Occipital lobe (tissue), 2 donors: ENCODE measurements around the gene WWP2. TPM values are rescaled to one million over a fixed set of nuclear protein-coding genes. Genes with fewer than 3 reads are reported as not detected.
A peak's percentile ranks its signal among the peaks of the same experiment; 100 is the strongest.

ENCODE experiments used
- DNase-seq: peaks from one replicate; lab custom pipeline; 2025; lab: John Stamatoyannopoulos, UW
- total RNA-seq: library from RNA; depleted of rRNA; stranded (reverse); fragments of >200 nt; gene quantifications from one replicate; pipeline ENCODE4 v1.2.3, GENCODE V29; 2014

The WWP2 gene
- total RNA-seq, 1 donor from 2014 or later = 15.9 TPM

- DNase-seq = no peak
These were observed 127.3 kb downstream of the WWP2 start for GRCh38 chr16:69889295-69889964.

GRCh38 chr16:69890114-69890891 lies 128.2 kb downstream of the WWP2 start:
- peak; percentile 83 for DNase-seq

- no peak for DNase-seq
These were observed 128.8 kb downstream of the WWP2 start for GRCh38 chr16:69890892-69891282.

GRCh38 chr16:69892378-69892777 lies 130.2 kb downstream of the WWP2 start:
- DNase-seq = no peak

GRCh38 chr16:69893106-69893505 lies 131.0 kb downstream of the WWP2 start:
- no peak for DNase-seq

- peak; percentile 62 for DNase-seq
These were observed 132.5 kb downstream of the WWP2 start for GRCh38 chr16:69894676-69895075.

GRCh38 chr16:69903865-69904415 lies 141.8 kb downstream of the WWP2 start:
- DNase-seq = no peak

GRCh38 chr16:69904495-69905170 lies 142.5 kb downstream of the WWP2 start:
- DNase-seq = no peak

GRCh38 chr16:69905171-69905555 lies 143.0 kb downstream of the WWP2 start:
- DNase-seq = no peak

- no peak for DNase-seq
These were observed 144.8 kb downstream of the WWP2 start for GRCh38 chr16:69906838-69907401.

GRCh38 chr16:69909043-69909442 lies 146.9 kb downstream of the WWP2 start:
- DNase-seq = no peak

- DNase-seq = no peak
These were observed 147.6 kb downstream of the WWP2 start for GRCh38 chr16:69909760-69910159.

- DNase-seq = no peak
These were observed 148.8 kb downstream of the WWP2 start for GRCh38 chr16:69910964-69911363.

- DNase-seq = no peak
These were observed 154.3 kb downstream of the WWP2 start for GRCh38 chr16:69916462-69916861.

GRCh38 chr16:69917311-69917710 lies 155.2 kb downstream of the WWP2 start:
- DNase-seq = no peak

GRCh38 chr16:69917739-69918138 lies 155.6 kb downstream of the WWP2 start:
- no peak for DNase-seq

GRCh38 chr16:69918241-69918640 lies 156.1 kb downstream of the WWP2 start:
- no peak for DNase-seq

GRCh38 chr16:69921127-69921526 lies 159.0 kb downstream of the WWP2 start:
- DNase-seq = no peak

GRCh38 chr16:69922200-69922599 lies 160.1 kb downstream of the WWP2 start:
- no peak for DNase-seq

- no peak for DNase-seq
These were observed 162.1 kb downstream of the WWP2 start for GRCh38 chr16:69924041-69924775.

- peak; percentile 59 for DNase-seq
These were observed 162.7 kb downstream of the WWP2 start for GRCh38 chr16:69924777-69925191.
